ENCODE data around the gene GNAS-AS1.

GNAS-AS1 gene

DNA sequence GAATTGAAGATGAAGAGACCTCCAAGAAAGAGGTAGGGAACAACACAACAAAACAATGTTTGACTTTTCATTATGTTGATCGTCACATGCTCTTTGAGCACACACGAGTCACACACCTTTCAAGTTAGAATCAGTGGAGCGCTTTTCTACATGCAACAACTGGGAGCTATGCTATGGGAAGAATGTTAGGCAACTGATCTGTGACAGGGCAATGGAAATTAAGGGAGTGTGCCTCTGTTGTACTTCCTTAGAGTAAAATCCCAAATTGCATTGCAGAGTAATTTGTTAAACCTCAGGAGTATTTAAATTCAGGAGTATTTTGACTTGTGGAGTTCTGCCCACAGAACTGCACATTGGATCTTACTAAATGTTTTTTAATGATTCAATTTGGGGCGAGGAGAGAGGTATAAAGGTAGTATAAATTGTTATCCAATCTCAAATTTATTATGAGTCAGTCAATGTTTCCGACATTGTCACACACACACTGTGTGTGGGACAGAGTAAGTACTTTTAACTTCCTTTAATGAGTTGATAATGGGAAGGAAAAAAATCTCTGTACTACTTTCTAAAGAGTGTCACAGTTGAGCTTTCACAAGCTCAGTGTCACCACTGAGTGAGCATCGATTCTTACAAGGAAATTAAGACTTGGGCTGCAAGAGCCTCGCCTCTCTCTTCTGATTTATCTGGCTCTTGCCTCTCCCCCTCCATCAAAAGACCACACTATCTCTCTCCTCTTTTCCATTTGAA lies 12.5 kb upstream of the GNAS-AS1 start:
- DNase-seq (ENCODE audit: insufficient read length, low spot score): no peak
- no peak for FAIRE-seq

DNA sequence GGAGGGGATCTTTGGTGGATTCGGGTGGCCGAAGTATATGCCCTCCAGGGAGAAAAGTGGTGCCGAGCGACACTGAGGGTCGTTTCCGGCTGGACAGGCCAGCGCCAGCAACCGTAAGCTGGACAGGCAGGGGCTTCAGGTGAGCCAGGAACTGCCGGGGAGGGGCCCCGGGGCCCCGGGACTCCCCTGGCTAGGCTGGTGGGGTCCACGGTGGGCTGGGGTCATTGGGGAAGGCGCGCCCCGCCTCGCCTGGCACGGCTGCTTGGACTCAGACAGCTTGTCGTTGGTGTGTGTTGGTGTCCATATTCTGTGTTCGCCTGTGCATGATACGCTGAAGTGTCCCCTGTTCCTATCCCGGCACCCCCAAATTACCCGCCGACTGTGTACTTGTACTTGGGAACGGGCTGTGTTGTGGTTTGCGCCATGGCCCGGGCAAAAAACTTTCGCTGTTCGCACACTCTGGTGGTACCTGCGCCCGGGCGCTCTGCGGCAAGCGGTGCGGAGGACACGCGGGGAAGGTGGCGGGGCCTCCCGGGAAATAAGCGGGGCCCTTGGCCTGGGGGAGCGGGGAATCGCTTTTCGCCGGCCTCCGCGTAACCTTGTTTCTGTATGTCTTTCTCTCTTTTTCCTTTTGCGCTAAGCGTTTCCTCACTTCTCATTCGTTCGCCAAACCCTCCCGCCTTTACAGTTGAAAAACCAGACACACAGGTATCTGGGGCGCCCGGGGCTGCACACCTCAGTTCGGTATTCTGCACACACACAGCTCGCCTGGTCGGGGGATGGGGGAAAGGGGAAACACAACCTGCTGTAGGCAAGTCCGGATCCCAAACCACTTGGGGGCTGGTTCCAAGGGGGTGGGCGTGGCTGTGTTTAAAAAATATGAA lies 5.0 kb upstream of the GNAS-AS1 start:
- DNase-seq (ENCODE audit: insufficient read length, low spot score): no peak
- peak; percentile 40 for FAIRE-seq

DNA sequence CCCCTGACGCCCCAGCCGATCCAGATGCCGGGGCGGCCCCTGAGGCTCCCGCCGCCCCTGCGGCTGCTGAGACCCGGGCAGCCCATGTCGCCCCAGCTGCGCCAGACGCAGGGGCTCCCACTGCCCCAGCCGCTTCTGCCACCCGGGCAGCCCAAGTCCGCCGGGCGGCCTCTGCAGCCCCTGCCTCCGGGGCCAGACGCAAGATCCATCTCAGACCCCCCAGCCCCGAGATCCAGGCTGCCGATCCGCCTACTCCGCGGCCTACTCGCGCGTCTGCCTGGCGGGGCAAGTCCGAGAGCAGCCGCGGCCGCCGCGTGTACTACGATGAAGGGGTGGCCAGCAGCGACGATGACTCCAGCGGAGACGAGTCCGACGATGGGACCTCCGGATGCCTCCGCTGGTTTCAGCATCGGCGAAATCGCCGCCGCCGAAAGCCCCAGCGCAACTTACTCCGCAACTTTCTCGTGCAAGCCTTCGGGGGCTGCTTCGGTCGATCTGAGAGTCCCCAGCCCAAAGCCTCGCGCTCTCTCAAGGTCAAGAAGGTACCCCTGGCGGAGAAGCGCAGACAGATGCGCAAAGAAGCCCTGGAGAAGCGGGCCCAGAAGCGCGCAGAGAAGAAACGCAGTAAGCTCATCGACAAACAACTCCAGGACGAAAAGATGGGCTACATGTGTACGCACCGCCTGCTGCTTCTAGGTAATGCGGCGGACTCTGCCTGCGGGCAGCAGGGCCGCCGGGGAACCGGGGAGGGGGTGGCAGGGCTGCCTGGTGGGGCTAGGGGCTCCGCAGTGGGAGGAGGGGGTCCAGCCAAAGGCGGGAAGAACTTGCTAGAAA lies 4.2 kb upstream of the GNAS-AS1 start:
- FAIRE-seq: no peak

DNA sequence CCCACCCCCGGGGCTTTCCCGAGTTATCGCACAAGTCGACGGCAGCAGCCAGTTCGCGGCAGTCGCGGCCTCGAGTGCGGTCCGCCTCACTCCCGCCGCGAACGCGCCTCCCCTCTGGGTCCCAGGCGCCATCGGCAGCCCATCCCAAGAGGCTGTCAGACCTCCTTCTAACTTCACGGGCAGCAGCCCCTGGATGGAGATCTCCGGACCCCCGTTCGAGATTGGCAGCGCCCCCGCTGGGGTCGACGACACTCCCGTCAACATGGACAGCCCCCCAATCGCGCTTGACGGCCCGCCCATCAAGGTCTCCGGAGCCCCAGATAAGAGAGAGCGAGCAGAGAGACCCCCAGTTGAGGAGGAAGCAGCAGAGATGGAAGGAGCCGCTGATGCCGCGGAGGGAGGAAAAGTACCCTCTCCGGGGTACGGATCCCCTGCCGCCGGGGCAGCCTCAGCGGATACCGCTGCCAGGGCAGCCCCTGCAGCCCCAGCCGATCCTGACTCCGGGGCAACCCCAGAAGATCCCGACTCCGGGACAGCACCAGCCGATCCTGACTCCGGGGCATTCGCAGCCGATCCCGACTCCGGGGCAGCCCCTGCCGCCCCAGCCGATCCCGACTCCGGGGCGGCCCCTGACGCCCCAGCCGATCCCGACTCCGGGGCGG lies 3.4 kb upstream of the GNAS-AS1 start:
- DNase-seq (ENCODE audit: insufficient read length, low spot score) (no peak), FAIRE-seq (no peak)

More for the DNA sequence above, 4.2 kb upstream of the GNAS-AS1 start:
- no peak for DNase-seq (ENCODE audit: insufficient read length, low spot score)

DNA sequence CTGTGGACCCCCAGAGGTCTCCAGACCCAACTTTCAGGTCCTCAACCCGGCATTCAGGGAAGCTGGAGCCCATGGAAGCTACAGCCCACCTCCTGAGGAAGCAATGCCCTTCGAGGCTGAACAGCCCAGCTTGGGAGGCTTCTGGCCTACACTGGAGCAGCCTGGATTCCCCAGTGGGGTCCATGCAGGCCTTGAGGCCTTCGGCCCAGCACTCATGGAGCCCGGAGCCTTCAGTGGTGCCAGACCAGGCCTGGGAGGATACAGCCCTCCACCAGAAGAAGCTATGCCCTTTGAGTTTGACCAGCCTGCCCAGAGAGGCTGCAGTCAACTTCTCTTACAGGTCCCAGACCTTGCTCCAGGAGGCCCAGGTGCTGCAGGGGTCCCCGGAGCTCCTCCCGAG lies 2.8 kb upstream of the GNAS-AS1 start:
- DNase-seq (ENCODE audit: insufficient read length, low spot score): no peak
- FAIRE-seq: no peak

DNA sequence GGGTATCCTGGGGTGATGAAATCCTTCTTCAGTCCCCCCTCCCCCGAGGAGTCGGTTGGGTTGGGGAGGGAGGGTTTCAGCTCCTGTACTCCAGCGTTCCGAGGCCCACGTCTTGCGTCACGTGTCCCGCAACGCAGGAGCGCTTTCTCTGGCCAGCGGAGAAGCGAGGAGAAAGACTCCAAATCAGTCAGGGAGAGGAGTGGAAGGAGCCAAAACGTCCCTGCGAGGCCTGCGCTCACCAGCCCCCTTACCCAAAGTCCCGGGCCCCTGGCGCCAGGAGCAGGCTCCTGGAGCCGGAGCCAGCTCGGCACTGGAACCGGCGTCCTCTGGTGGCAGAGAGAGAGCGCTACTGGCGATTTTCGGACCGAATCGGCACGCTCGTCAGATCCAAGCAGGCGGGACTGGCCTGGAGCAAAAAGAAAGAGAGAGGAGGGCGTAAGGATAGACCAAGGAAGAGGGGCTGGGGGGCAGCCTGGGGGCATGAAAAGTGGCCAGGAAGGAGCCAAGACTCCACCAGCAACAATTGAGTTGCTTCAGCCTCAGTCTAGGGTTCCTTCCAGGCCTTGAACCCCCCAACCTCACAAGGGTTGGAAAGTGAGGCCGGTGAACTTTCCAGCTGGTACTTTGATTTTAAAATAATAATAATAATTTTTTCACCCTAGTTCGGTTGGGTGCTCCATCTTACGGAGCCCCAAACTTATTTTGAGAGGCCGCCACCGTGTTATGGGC lies 2.0 kb upstream of the GNAS-AS1 start, which contains the start of gene GNAS:
Gene GNAS, plus strand, starts transcription at position 174 of the 729 bp plus-strand sequence.
- FAIRE-seq (no peak), DNase-seq (ENCODE audit: insufficient read length, low spot score) (peak; percentile 60)

DNA sequence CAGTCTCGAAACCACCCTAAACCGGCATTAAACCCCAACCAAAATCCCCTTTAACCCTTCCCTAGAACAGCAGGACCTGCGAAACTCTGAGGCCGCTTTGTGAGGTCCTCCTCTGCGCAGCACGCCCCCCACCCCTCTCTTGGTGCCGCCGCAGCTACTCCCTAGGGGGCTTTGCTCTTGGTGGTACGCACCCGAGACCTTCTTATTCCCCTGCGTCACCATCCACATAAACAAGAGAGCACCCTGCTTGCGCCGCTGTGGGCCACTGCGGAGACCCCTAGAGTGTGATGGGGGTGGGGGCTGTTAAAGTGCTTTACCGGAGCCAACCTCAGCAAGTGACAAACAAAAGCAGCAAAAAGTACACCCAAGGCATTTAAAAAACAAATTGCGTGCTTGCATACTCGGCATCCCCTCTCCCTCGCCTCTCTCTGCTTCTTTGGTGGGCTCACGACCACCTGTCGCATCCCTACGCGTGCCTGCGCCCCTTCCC lies 1.3 kb upstream of the GNAS-AS1 start:
- FAIRE-seq (no peak), DNase-seq (ENCODE audit: insufficient read length, low spot score) (no peak)

DNA sequence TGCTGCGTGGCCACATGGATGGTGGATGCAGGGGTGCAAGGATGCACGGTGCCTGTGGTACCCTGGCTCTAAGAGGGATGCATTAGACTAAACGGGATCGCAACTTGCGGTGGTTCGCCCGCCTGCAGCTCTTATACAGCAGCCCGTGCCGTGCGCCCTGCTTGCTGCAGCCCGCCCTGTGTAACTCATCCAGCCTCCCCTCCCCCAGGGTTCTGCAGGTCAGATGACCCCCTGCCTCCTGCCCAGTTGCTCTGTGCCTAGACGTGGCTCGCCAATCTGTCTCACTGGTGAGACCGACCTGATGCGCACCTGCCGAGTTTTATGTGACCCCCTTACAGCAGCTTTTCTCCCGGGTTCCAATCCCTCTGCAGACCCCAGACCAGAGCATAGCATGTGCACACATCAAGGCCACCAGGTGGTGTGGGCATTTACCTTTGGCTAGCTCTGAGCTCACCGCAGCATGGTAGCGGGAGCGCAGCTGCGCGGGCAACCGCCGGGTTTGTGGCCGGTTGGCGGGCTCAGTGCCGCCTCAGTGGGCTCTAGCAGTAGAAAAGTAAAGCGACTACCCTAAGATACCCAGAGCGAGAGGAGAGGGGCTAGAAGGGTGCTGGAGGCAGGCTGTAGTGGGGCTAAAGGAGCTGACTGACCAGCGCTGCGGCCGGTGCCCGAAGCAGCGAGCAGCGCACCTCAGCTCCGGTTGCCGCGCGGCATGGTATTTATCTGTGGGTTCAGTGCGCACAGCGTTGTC lies 693 bp upstream of the GNAS-AS1 start:
- no peak for FAIRE-seq
- no peak for DNase-seq (ENCODE audit: insufficient read length, low spot score)

DNA sequence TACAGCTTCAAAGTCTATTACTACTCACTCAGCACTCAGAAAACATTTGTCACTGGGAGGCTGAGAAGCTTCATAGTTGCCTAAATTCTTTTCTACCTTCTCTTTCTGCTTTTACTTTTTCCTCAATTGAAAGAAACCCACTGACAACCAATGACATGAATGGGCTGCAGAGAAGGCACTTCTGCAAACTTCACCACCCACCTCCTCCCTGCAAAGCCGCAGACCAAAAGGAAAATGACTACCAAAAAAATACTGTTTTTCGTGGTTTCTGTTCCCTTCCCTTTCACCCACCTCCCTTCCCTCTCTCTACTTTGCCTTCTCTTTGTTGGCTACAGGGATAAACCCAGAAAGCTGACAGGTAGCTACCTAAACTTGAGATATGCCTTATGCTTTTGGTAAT lies 3.2 kb downstream of the GNAS-AS1 start:
- no peak for FAIRE-seq
- no peak for DNase-seq (ENCODE audit: insufficient read length, low spot score)

DNA sequence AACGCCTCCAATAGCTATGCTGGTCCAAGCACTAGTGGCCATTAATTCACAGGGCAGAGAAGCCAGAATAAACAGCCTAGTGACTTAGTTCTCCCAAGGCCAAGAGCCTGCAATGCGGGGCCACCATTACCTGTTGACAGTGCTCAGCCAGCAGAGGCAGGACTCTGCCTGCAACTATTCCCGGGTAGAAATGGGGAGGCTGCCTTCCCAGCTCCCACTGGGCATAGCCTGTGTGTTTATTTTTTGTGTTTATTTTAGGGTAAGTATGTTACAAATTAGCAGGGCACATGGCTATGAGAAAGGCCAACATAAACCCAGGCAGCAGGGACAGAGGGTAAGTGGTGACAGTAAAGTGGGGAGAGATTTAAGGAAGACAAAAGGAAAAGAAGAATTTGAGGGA lies 5.0 kb downstream of the GNAS-AS1 start:
- DNase-seq (ENCODE audit: insufficient read length, low spot score): no peak
- FAIRE-seq: no peak

DNA sequence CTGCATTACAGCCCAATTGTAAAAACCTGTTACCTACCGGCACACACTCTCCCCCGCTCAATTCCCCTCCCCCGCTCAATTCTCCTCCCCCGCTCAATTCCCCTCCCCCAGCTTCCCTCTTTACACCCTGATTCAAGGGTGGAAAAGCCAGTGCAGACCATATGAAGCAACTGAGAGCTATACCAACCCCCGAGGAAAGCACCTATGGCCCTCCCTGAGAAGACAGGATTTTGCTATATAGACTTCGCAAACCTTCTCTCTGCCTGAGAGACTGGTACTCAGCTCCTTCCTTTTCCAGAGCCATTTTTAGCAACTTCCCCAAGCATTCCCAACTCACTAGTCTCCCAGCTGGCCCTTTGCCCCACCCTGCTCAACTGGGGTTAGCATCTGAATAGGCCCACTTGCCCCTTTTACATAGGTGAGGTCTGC lies 7.6 kb downstream of the GNAS-AS1 start:
- DNase-seq (ENCODE audit: insufficient read length, low spot score) (no peak), FAIRE-seq (no peak)

DNA sequence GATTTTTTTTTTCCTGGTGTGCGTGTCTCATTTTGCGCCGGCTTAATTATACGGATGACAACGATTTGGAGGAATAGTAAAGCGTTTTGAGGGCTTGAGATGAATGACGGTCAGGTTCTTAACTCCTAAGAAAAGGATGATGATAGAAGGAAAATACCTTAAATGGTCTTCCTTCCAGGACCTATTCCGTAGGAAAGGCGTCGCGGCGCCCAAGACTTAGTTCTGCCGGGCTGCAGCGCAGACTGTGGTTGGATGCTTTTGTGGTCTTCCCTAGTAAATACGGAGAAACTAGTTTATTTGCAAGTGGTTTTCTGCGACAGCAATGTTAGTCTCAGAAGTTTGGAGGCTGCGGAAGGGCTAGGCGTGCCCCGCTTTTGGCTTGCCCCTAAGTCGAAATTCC lies 8.4 kb downstream of the GNAS-AS1 start:
- FAIRE-seq: no peak

DNA sequence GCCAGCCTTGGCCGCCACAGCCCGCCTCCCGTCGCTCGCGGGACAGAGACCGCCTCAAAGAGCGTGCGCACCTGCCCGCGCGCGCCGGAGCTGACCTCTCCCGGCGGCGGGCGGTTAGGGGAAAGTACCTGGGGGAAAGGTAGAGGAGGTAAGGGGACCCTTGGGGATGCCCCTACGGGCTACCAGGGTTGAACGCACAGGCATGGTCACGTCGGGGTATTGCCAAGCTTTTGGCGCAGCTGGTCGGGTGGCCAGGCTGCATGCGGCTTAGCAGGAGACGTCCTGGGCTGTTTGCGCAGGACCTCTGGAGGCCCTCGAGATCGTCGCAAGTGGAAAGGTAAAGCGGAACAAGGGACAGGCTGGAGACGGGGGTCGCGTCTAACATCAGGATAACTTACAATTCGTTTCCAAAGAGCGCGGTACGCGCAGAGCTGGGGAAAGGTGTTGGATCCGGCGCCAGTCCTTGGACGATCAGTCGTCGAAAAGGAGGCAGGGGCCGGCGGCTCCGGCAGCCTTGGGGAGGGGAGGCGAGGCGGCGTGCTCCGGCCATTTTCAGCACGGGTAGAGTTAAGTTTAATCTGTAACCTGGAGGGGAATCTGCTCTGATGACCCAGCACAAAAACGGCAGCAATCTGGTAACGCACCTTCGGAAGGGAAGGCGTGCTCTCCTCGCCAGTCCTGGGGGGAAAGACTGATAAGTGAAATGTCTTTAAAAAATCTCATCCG lies 9.0 kb downstream of the GNAS-AS1 start:
- FAIRE-seq (no peak), DNase-seq (ENCODE audit: insufficient read length, low spot score) (no peak)

More for the DNA sequence above, 8.4 kb downstream of the GNAS-AS1 start:
- DNase-seq (ENCODE audit: insufficient read length, low spot score): no peak

DNA sequence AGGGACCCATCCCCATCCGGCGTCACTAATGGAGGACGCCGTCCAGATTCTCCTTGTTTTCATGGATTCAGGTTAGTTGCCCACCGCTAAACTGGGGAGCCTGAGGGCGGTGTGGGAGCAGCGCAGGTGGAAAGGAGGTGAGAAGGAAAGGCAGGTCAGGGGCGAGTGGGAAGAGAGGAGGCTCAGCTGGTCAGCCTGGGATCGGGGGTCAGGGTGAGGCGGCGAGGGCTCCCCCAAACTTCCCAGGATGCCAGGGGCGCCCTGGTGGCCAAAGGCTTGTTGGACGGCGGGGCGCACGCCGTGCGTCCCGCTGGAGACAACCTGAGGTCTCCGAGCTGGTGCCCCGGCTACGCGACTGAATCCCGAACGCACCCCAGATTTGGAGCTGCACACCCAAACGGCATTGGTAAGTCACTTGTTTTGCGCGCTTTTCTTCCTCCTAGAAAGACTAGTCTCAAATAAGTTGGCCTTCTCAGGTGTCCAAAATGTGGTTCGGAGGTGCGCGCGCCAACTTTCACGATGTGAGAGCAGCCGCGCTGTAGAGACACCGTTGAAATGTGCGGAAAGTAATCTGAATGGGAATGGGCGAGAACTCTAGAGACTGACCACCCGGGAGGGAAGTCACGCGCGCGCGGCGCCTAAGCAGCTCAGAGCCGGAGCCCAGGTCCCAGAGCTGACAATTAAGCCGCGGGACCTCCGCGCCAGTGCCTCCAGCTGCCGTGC lies 9.7 kb downstream of the GNAS-AS1 start:
- DNase-seq (ENCODE audit: insufficient read length, low spot score) (no peak), FAIRE-seq (no peak)

DNA sequence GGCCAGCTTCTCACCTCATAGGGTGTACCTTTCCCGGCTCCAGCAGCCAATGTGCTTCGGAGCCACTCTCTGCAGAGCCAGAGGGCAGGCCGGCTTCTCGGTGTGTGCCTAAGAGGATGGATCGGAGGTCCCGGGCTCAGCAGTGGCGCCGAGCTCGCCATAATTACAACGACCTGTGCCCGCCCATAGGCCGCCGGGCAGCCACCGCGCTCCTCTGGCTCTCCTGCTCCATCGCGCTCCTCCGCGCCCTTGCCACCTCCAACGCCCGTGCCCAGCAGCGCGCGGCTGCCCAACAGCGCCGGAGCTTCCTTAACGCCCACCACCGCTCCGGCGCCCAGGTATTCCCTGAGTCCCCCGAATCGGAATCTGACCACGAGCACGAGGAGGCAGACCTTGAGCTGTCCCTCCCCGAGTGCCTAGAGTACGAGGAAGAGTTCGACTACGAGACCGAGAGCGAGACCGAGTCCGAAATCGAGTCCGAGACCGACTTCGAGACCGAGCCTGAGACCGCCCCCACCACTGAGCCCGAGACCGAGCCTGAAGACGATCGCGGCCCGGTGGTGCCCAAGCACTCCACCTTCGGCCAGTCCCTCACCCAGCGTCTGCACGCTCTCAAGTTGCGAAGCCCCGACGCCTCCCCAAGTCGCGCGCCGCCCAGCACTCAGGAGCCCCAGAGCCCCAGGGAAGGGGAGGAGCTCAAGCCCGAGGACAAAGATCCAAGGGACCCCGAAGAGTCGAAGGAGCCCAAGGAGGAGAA lies 10.5 kb downstream of the GNAS-AS1 start:
- DNase-seq (ENCODE audit: insufficient read length, low spot score): no peak
- no peak for FAIRE-seq

DNA sequence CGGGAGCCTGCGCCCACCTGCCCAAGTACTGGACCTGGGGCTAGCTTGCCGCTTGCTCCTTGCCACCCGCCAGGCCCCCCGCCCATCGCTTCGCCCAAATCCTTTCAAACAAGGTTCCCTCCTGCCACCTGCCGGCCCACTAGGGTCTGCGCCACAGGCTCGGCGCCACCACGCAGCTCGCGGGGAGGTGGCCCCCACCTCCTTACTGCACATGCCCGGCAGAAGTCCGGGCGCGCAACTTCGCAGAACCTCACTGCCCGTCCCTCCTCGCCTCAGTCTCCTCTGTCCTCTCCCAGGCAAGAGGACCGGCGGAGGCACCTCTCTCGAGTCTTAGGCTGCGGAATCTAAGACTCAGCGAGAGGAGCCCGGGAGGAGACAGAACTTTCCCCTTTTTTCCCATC lies 11.2 kb downstream of the GNAS-AS1 start:
- DNase-seq (ENCODE audit: insufficient read length, low spot score) (no peak), FAIRE-seq (no peak)

DNA sequence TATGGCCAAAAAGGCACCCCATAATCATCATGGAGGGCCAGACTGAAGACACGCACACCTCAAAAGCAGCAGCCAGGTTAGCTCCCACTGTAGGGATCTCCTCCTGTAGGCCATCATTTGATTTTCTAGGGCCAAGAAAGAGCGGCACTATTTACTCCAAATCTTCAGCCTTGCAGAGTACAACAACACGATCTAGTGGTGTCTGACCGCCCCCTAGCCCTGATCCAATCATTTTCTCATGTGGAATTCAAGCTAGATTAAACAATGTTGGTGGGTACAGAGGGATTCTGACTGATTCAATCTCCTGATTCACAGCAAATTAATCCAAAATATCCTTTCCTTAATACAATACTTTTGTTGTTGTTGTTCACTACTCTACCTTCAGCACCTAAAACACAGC lies 12.5 kb downstream of the GNAS-AS1 start:
- DNase-seq (ENCODE audit: insufficient read length, low spot score) (no peak), FAIRE-seq (no peak)
